Trophoblast cell (in vitro differentiated cells and primary cell): ENCODE results near the gene SOCS3.

Experiments used
- DNase-seq, 2 donors: peaks; one replicate each; pipeline ENCODE4 v3.0.0-alpha.2; 2016
- H2AFZ ChIP-seq: 2 replicates; pipeline ENCODE4 v1.6.1; 2013; ENCODE audit warnings: low read length, moderate library complexity, mild to moderate bottlenecking; ENCODE audit not compliant: insufficient read depth, poor library complexity
- H2AK5ac ChIP-seq: 2 replicates; pipeline ENCODE4 v1.6.1; 2013; ENCODE audit warnings: mild to moderate bottlenecking, low read length
- H2BK120ac ChIP-seq: 2 replicates; pipeline ENCODE4 v1.6.1; 2013; ENCODE audit warnings: low read length, mild to moderate bottlenecking, moderate library complexity; ENCODE audit not compliant: insufficient read depth, poor library complexity
- H2BK12ac ChIP-seq: 2 replicates; pipeline ENCODE4 v1.6.1; 2013; ENCODE audit warnings: mild to moderate bottlenecking, low read length, moderate library complexity
- H2BK5ac ChIP-seq: 2 replicates; pipeline ENCODE4 v1.6.1; 2013; ENCODE audit warnings: low read length, low read depth, moderate library complexity, mild to moderate bottlenecking; ENCODE audit not compliant: poor library complexity
- H3K14ac ChIP-seq: 2 replicates; pipeline ENCODE4 v1.6.1; 2013; ENCODE audit warnings: mild to moderate bottlenecking, low read length
- H3K18ac ChIP-seq: 2 replicates; pipeline ENCODE4 v1.6.1; 2013; ENCODE audit warnings: mild to moderate bottlenecking, low read length
- H3K23ac ChIP-seq: 2 replicates; pipeline ENCODE4 v1.6.1; 2013; ENCODE audit warnings: low read length
- H3K27ac ChIP-seq: 2 replicates; pipeline ENCODE4 v1.5.1; 2013; ENCODE audit warnings: low read depth, mild to moderate bottlenecking, inconsistent platforms, low read length, moderate library complexity
- H3K27me3 ChIP-seq: 2 replicates; pipeline ENCODE4 v1.6.1; 2013; ENCODE audit warnings: inconsistent platforms, mild to moderate bottlenecking, low read length, moderate library complexity; ENCODE audit not compliant: insufficient read depth
- H3K36me3 ChIP-seq, 2 experiments: 1 replicate in 1 of 2; 2 replicates in 1 of 2; pipeline ENCODE4 v1.6.1; 2013; ENCODE audit warnings: low read length in 2 of 2, mild to moderate bottlenecking in 2 of 2, moderate library complexity in 1 of 2; ENCODE audit not compliant: insufficient read depth in 2 of 2, control insufficient read depth in 1 of 2
- H3K4ac ChIP-seq: 2 replicates; pipeline ENCODE4 v1.6.1; 2013; ENCODE audit warnings: low read depth, mild to moderate bottlenecking, low read length, moderate library complexity
- H3K4me1 ChIP-seq, 2 experiments: 1 replicate in 1 of 2; 2 replicates in 1 of 2; pipeline ENCODE4 v1.6.1; 2013; ENCODE audit warnings: low read length in 2 of 2, mild to moderate bottlenecking in 2 of 2, moderate library complexity in 1 of 2; ENCODE audit not compliant: insufficient read depth in 2 of 2, control insufficient read depth in 1 of 2
- H3K4me2 ChIP-seq: 2 replicates; pipeline ENCODE4 v1.6.1; 2013; ENCODE audit warnings: inconsistent platforms, mild to moderate bottlenecking, low read length, moderate library complexity
- H3K4me3 ChIP-seq: 2 replicates; pipeline ENCODE4 v1.5.1; 2013; ENCODE audit warnings: mild to moderate bottlenecking, low read depth, low read length, inconsistent platforms
- H3K79me1 ChIP-seq: one replicate; pipeline ENCODE4 v1.6.1; 2013; ENCODE audit warnings: low read length
- H3K79me2 ChIP-seq: 2 replicates; pipeline ENCODE4 v1.6.1; 2013; ENCODE audit warnings: low read length, mild to moderate bottlenecking; ENCODE audit not compliant: control insufficient read depth, insufficient read depth, poor library complexity
- H3K9ac ChIP-seq: 2 replicates; pipeline ENCODE4 v1.6.1; 2013; ENCODE audit warnings: mild to moderate bottlenecking, low read length
- H3K9me3 ChIP-seq: 2 replicates; pipeline ENCODE4 v1.6.1; 2013; ENCODE audit warnings: low read depth, mild to moderate bottlenecking, control low read depth, inconsistent platforms, low read length; ENCODE audit not compliant: insufficient read depth
- H4K12ac ChIP-seq: 2 replicates; pipeline ENCODE4 v1.6.1; 2013; ENCODE audit warnings: low read depth, mild to moderate bottlenecking, low read length, moderate library complexity
- H4K8ac ChIP-seq: 2 replicates; pipeline ENCODE4 v1.6.1; 2013; ENCODE audit warnings: low read depth, mild to moderate bottlenecking, low read length, moderate library complexity
- H4K91ac ChIP-seq: one replicate; pipeline ENCODE4 v1.6.1; 2013; ENCODE audit warnings: low read depth, mild to moderate bottlenecking, low read length, moderate library complexity
- WGBS: extraction: QIAGEN DNeasy Blood & Tissue Kit; methylation state at CpG from one replicate; pipeline ENCODE4 v1.1.7; 2013; ENCODE audit warnings: missing lambda C conversion rate; ENCODE audit not compliant: insufficient read length, insufficient coverage; ENCODE audit errors: extremely low coverage; 5-methylcytosine and 5-hydroxymethylcytosine counted together

SOCS3 gene

GRCh38 chr17:78401246-78401645 is 41.4 kb upstream of the SOCS3 start:
- no peak overlapping the region for H3K9ac ChIP-seq
- no CpG with 5 or more reads among the region's 6 CpGs for WGBS

GRCh38 chr17:78400581-78401240 is 40.8 kb upstream of the SOCS3 start:
- H3K27ac ChIP-seq: peak overlapping the region; percentile 70
- H2BK5ac ChIP-seq: no peak overlapping the region
- no peak for DNase-seq
- H3K4me3 ChIP-seq: no peak overlapping the region
- H4K91ac ChIP-seq: peak overlapping the region; percentile 31
- no peak overlapping the region for H3K4ac ChIP-seq
- H3K79me2 ChIP-seq: peaks cover 13% of the 10 kb centered on the region
- peaks cover 32% of the 10 kb centered on the region for H3K79me1 ChIP-seq
- H3K36me3 ChIP-seq: peaks cover 81 to 86% of the 10 kb centered on the region in 2 experiments
- peak overlapping the region; percentile 16 for H2AK5ac ChIP-seq
- no peak overlapping the region for H3K4me2 ChIP-seq
- no CpG with 5 or more reads among the region's 17 CpGs for WGBS
- peak overlapping the region; percentile 9 for H3K18ac ChIP-seq
- H3K4me1 ChIP-seq: peaks cover 44 to 46% of the 10 kb centered on the region in 2 experiments
- no peak overlapping the region for H4K12ac ChIP-seq
- H3K27me3 ChIP-seq: no peaks in the 10 kb centered on the region
- H3K23ac ChIP-seq: no peak overlapping the region
- H2AFZ ChIP-seq: no peak overlapping the region
- peak overlapping the region; percentile 7 for H2BK12ac ChIP-seq
- no peak overlapping the region for H4K8ac ChIP-seq
- H3K9me3 ChIP-seq: peaks cover 3% of the 10 kb centered on the region
- peak overlapping the region; percentile 1 for H3K14ac ChIP-seq
- H2BK120ac ChIP-seq: no peak overlapping the region
- H3K9ac ChIP-seq: no peak overlapping the region

More at GRCh38 chr17:78401246-78401645, 41.4 kb upstream of the SOCS3 start:
- no peak overlapping the region for H4K8ac ChIP-seq
- peak overlapping the region; percentile 13 for H3K18ac ChIP-seq
- no peak overlapping the region for H3K23ac ChIP-seq
- H3K9me3 ChIP-seq: peaks cover 3% of the 10 kb centered on the region
- H3K36me3 ChIP-seq: peaks cover 81 to 84% of the 10 kb centered on the region in 2 experiments
- no peaks in the 10 kb centered on the region for H3K27me3 ChIP-seq
- no peak overlapping the region for H4K91ac ChIP-seq
- peak overlapping the region; percentile 86 for H3K27ac ChIP-seq
- no peak overlapping the region for H4K12ac ChIP-seq
- no peak overlapping the region for H2BK120ac ChIP-seq
- H3K4me1 ChIP-seq: peaks cover 44 to 45% of the 10 kb centered on the region in 2 experiments
- H2BK12ac ChIP-seq: no peak overlapping the region
- H2AK5ac ChIP-seq: peak overlapping the region; percentile 16
- no peak overlapping the region for H3K14ac ChIP-seq
- no peak overlapping the region for H3K4me3 ChIP-seq
- peaks cover 32% of the 10 kb centered on the region for H3K79me1 ChIP-seq
- peak overlapping the region; percentile 55 for H2BK5ac ChIP-seq
- no peak for DNase-seq
- H3K79me2 ChIP-seq: peaks cover 12% of the 10 kb centered on the region
- H3K4ac ChIP-seq: peak overlapping the region; percentile 77
- H2AFZ ChIP-seq: no peak overlapping the region
- peak overlapping the region; percentile 21 for H3K4me2 ChIP-seq

GRCh38 chr17:78399693-78400144 is 39.8 kb upstream of the SOCS3 start:
- Histone ChIP-seq H3K23ac (no peak overlapping the region), H2AK5ac (no peak overlapping the region), H3K4me2 (no peak overlapping the region), H3K9me3 (peaks cover 3% of the 10 kb centered on the region), H3K79me2 (peaks cover 18% of the 10 kb centered on the region), H4K12ac (no peak overlapping the region), H3K4me1 (peaks cover 49 to 52% of the 10 kb centered on the region in 2 experiments), H3K4ac (peak overlapping the region; percentile 9), H2AFZ (no peak overlapping the region), H3K14ac (no peak overlapping the region), H3K9ac (no peak overlapping the region), H2BK5ac (peak overlapping the region; percentile 28), H3K36me3 (peaks cover 81 to 83% of the 10 kb centered on the region in 2 experiments), H3K27ac (peak overlapping the region; percentile 70), H3K18ac (no peak overlapping the region), H4K91ac (peak overlapping the region; percentile 37), H4K8ac (no peak overlapping the region), H2BK12ac (no peak overlapping the region), H3K79me1 (peaks cover 37% of the 10 kb centered on the region), H3K27me3 (no peaks in the 10 kb centered on the region), H2BK120ac (peak overlapping the region; percentile 5), H3K4me3 (no peak overlapping the region)
- DNase-seq: no peak
- WGBS: no CpG with 5 or more reads among the region's 6 CpGs

- no peak for DNase-seq
- H4K12ac ChIP-seq: no peak overlapping the region
- no CpG with 5 or more reads among the region's 28 CpGs for WGBS
- peak overlapping the region; percentile 49 for H3K4ac ChIP-seq
- H3K27me3 ChIP-seq: no peaks in the 10 kb centered on the region
- H3K23ac ChIP-seq: no peak overlapping the region
- H3K79me1 ChIP-seq: peaks cover 37% of the 10 kb centered on the region
- peaks cover 18% of the 10 kb centered on the region for H3K79me2 ChIP-seq
- H3K4me1 ChIP-seq: peaks cover 52 to 54% of the 10 kb centered on the region in 2 experiments
- H2AFZ ChIP-seq: no peak overlapping the region
- peak overlapping the region; percentile 40 for H4K8ac ChIP-seq
- peaks cover 77 to 79% of the 10 kb centered on the region in 2 experiments for H3K36me3 ChIP-seq
- H3K9me3 ChIP-seq: peaks cover 3% of the 10 kb centered on the region
- peak overlapping the region; percentile 68 for H2BK5ac ChIP-seq
- peak overlapping the region; percentile 47 for H2BK120ac ChIP-seq
- peak overlapping the region; percentile 44 for H2BK12ac ChIP-seq
- peak overlapping the region; percentile 85 for H2AK5ac ChIP-seq
- H3K18ac ChIP-seq: peak overlapping the region; percentile 68
- no peak overlapping the region for H3K9ac ChIP-seq
- H4K91ac ChIP-seq: peak overlapping the region; percentile 64
- H3K4me3 ChIP-seq: no peak overlapping the region
- H3K14ac ChIP-seq: peak overlapping the region; percentile 60
- peak overlapping the region; percentile 50 for H3K27ac ChIP-seq
- H3K4me2 ChIP-seq: no peak overlapping the region
Observed at GRCh38 chr17:78399028-78399692, 39.3 kb upstream of the SOCS3 start.
